HG02885 (cell line): ENCODE measurements around the gene SULF2.

Source experiments
- ATAC-seq: cut with Tn5 transposase; IDR thresholded peaks from one replicate; pipeline ENCODE4 v1.9.1; 2021; ENCODE audit warnings: mild to moderate bottlenecking; ENCODE audit not compliant: unreplicated experiment, poor library complexity

The SULF2 gene

GRCh38 chr20:47765271-47765670 lies 20.0 kb downstream of the SULF2 start:
- no peak for ATAC-seq

GRCh38 chr20:47764154-47764733 lies 21.0 kb downstream of the SULF2 start:
- no peak for ATAC-seq

GRCh38 chr20:47762699-47763268 lies 22.5 kb downstream of the SULF2 start:
- no peak for ATAC-seq

- ATAC-seq: no peak
Measured at GRCh38 chr20:47761482-47762047, 23.7 kb downstream of the SULF2 start.

GRCh38 chr20:47760686-47761481 lies 24.4 kb downstream of the SULF2 start:
- no peak for ATAC-seq

GRCh38 chr20:47758517-47759450 lies 26.5 kb downstream of the SULF2 start:
- no peak for ATAC-seq

- ATAC-seq: no peak
Measured at GRCh38 chr20:47757145-47758035, 27.9 kb downstream of the SULF2 start.

GRCh38 chr20:47754946-47755652 lies 30.2 kb downstream of the SULF2 start:
- ATAC-seq: no peak

- no peak for ATAC-seq
Measured at GRCh38 chr20:47754388-47754715, 30.9 kb downstream of the SULF2 start.

GRCh38 chr20:47753576-47754387 lies 31.5 kb downstream of the SULF2 start:
- ATAC-seq: no peak

- ATAC-seq: no peak
Measured at GRCh38 chr20:47751449-47751848, 33.8 kb downstream of the SULF2 start.

GRCh38 chr20:47749339-47749738 lies 35.9 kb downstream of the SULF2 start:
- no peak for ATAC-seq

- ATAC-seq: no peak
Measured at GRCh38 chr20:47748823-47749222, 36.5 kb downstream of the SULF2 start.

GRCh38 chr20:47748069-47748468 lies 37.2 kb downstream of the SULF2 start:
- no peak for ATAC-seq

- ATAC-seq: no peak
Measured at GRCh38 chr20:47747669-47748031, 37.6 kb downstream of the SULF2 start.

GRCh38 chr20:47744803-47745202 lies 40.5 kb downstream of the SULF2 start:
- ATAC-seq: no peak

GRCh38 chr20:47743671-47744070 lies 41.6 kb downstream of the SULF2 start:
- ATAC-seq: no peak
